OCI-LY3 (cell line): ENCODE results near the gene COL6A2.

Experiments
- H2AFZ ChIP-seq: fragments of 200-600, 300-600 bp; shearing (Covaris generic); 2 replicates; pipeline ENCODE4 v1.6.0; 2014; ENCODE audit warnings: antibody characterized with exemption, low read depth, low read length
- H3K27ac ChIP-seq: fragments of 200-600, 300-600 bp; sonication (generic); 2 replicates; pipeline ENCODE4 v1.5.1; 2014; ENCODE audit warnings: mild to moderate bottlenecking, low read length, moderate library complexity, mixed read lengths
- H3K27me3 ChIP-seq: fragments of 200-600, 300-600 bp; sonication (generic); 2 replicates; pipeline ENCODE4 v1.6.1; 2014; ENCODE audit warnings: low read depth, low read length, mixed read lengths
- H3K36me3 ChIP-seq: fragments of 200-600, 300-600 bp; sonication (generic); replicated peaks from 2 replicates; pipeline ENCODE3; 2014; ENCODE audit warnings: low read depth, low read length, mixed read lengths
- H3K4me1 ChIP-seq: fragments of 300-600, 200-600 bp; sonication (generic); 2 replicates; pipeline ENCODE4 v1.6.1; 2014; ENCODE audit warnings: low read length, mixed read lengths
- H3K4me2 ChIP-seq: fragments of 200-600, 300-600 bp; sonication (generic); 2 replicates; pipeline ENCODE4 v1.6.1; 2014; ENCODE audit warnings: low read length, mixed read lengths
- H3K4me3 ChIP-seq: fragments of 300-600, 200-600 bp; sonication (generic); 2 replicates; pipeline ENCODE4 v1.5.1; 2014; ENCODE audit warnings: antibody characterized with exemption, mild to moderate bottlenecking, low read length, moderate library complexity
- H3K79me2 ChIP-seq: fragments of 300-600, 200-600 bp; shearing (Covaris generic); 2 replicates; pipeline ENCODE4 v1.6.1; 2014; ENCODE audit warnings: mild to moderate bottlenecking, low read length, mixed read lengths
- H3K9ac ChIP-seq: fragments of 300-600, 200-600 bp; shearing (Covaris generic); 2 replicates; pipeline ENCODE4 v1.6.0; 2014; ENCODE audit warnings: mild to moderate bottlenecking, low read length, moderate library complexity
- H3K9me3 ChIP-seq: fragments of 200-600, 300-600 bp; shearing (Covaris generic); 2 replicates; pipeline ENCODE4 v1.6.1; 2014; ENCODE audit warnings: low read length, mixed read lengths; ENCODE audit not compliant: insufficient read depth
- H4K20me1 ChIP-seq: fragments of 200-600, 300-600 bp; sonication (generic); 2 replicates; pipeline ENCODE4 v1.6.1; 2016; ENCODE audit warnings: low read length, mixed read lengths; ENCODE audit not compliant: insufficient read depth
- EZH2phosphoT487 ChIP-seq: fragments of 200-600 bp; shearing (Covaris generic); IDR thresholded peaks from 2 replicates; pipeline ENCODE4 v1.6.1; 2018; ENCODE audit warnings: antibody characterized with exemption, mixed run types, low read depth
- TF ChIP-seq, protein P1 (sequence below): fragments of 200-600, 300-600 bp; sonication (generic); IDR thresholded peaks from 2 replicates; pipeline ENCODE4 v1.5.1; 2014; ENCODE audit warnings: antibody characterized with exemption, low read length, low read depth

COL6A2 gene

DNA sequence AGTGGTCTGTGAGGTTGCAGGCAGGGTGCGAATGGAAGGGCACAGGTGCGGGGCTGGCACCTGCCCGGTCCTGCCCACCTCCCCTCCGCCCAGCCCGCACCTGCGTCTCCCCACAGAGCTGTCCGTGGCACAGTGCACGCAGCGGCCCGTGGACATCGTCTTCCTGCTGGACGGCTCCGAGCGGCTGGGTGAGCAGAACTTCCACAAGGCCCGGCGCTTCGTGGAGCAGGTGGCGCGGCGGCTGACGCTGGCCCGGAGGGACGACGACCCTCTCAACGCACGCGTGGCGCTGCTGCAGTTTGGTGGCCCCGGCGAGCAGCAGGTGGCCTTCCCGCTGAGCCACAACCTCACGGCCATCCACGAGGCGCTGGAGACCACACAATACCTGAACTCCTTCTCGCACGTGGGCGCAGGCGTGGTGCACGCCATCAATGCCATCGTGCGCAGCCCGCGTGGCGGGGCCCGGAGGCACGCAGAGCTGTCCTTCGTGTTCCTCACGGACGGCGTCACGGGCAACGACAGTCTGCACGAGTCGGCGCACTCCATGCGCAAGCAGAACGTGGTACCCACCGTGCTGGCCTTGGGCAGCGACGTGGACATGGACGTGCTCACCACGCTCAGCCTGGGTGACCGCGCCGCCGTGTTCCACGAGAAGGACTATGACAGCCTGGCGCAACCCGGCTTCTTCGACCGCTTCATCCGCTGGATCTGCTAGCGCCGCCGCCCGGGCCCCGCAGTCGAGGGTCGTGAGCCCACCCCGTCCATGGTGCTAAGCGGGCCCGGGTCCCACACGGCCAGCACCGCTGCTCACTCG, 34.1 kb downstream of the COL6A2 start:
- Histone ChIP-seq H4K20me1 (no peaks in the 10 kb centered on the region), H3K9me3 (no peaks in the 10 kb centered on the region), H3K4me1 (no peaks in the 10 kb centered on the region), H3K27ac (no peak overlapping the region), H3K9ac (no peak overlapping the region), H3K4me2 (no peak overlapping the region), H3K79me2 (no peaks in the 10 kb centered on the region), H3K27me3 (no peaks in the 10 kb centered on the region), H3K36me3 (no peaks in the 10 kb centered on the region), H2AFZ (no peak overlapping the region), H3K4me3 (no peak overlapping the region)
- TF ChIP-seq EZH2phosphoT487, result no peak
- TF ChIP-seq, protein P1, sequence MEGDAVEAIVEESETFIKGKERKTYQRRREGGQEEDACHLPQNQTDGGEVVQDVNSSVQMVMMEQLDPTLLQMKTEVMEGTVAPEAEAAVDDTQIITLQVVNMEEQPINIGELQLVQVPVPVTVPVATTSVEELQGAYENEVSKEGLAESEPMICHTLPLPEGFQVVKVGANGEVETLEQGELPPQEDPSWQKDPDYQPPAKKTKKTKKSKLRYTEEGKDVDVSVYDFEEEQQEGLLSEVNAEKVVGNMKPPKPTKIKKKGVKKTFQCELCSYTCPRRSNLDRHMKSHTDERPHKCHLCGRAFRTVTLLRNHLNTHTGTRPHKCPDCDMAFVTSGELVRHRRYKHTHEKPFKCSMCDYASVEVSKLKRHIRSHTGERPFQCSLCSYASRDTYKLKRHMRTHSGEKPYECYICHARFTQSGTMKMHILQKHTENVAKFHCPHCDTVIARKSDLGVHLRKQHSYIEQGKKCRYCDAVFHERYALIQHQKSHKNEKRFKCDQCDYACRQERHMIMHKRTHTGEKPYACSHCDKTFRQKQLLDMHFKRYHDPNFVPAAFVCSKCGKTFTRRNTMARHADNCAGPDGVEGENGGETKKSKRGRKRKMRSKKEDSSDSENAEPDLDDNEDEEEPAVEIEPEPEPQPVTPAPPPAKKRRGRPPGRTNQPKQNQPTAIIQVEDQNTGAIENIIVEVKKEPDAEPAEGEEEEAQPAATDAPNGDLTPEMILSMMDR, result no peak

DNA sequence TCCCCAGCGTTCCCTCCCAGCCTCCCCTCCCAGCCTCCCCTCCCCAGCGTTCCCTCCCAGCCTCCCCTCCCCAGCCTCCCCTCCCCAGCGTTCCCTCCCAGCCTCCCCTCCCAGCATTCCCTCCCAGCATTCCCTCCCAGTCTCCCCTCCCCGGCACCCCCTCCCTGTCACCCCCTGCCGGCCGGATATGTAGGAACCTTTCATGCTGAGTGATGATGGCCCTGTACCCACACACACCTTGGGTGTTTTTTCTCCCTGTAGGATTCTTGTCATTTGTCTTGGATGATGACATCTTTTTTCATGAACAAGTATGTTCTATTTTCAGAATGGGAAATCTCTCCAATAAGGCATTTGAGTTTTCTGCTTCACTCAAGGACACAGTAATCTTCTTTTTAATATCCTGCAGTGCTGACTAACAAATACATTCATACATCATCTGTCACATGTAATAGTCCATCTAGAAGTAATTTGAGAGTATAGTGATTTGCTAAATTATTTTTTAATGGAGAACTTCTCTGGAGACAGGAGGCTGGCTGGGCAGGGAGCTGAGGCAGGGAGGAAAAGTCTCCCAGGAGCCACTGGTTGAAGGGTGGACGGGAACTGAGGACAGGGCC, 38.0 kb downstream of the COL6A2 start:
- H2AFZ ChIP-seq, result no peak overlapping the region
- H3K36me3 ChIP-seq, result no peaks in the 10 kb centered on the region
- no peak for TF ChIP-seq EZH2phosphoT487
- TF ChIP-seq, protein P1, result no peak
- no peaks in the 10 kb centered on the region for H4K20me1 ChIP-seq
- no peak overlapping the region for H3K4me3 ChIP-seq
- no peaks in the 10 kb centered on the region for H3K4me1 ChIP-seq
- H3K9me3 ChIP-seq, result no peaks in the 10 kb centered on the region
- H3K27me3 ChIP-seq, result no peaks in the 10 kb centered on the region
- no peak overlapping the region for H3K9ac ChIP-seq
- no peak overlapping the region for H3K27ac ChIP-seq
- no peaks in the 10 kb centered on the region for H3K79me2 ChIP-seq
- no peak overlapping the region for H3K4me2 ChIP-seq

DNA sequence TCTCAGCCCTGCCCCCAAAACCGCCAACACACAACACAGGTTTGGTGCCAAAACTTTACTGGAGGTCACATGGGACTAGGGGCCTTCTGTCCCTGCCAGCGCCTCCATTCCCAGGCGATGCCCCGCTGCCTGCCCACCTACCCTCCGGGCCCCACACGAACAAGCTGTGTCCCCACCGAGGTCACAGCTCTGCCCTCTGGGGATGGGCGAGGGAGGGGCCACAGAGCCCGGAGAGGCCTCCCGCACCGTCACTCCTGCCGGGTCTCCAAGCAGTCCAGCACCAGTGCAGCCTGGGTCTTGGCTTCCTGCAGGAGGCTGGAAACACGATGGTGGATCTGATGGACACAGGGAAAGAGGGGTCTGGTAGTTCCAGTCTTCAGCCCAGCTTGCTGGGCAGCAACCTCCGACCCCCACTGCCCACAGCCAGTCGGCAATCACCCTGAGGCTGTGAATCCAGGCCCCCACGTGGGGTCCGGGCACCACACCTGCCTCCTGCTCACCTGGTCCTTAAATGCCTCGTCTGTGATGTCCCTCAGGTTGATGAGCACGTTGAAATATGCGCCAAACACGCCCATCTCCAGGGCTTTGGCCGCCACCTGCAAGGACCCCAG, 38.9 kb downstream of the COL6A2 start:
- H3K27me3 ChIP-seq, result no peaks in the 10 kb centered on the region
- no peaks in the 10 kb centered on the region for H3K9me3 ChIP-seq
- H3K79me2 ChIP-seq, result no peaks in the 10 kb centered on the region
- H2AFZ ChIP-seq, result no peak overlapping the region
- no peak overlapping the region for H3K27ac ChIP-seq
- H3K4me3 ChIP-seq, result no peak overlapping the region
- no peaks in the 10 kb centered on the region for H4K20me1 ChIP-seq
- TF ChIP-seq EZH2phosphoT487, result no peak
- TF ChIP-seq, protein P1, result no peak
- no peak overlapping the region for H3K4me2 ChIP-seq
- no peak overlapping the region for H3K9ac ChIP-seq
- no peaks in the 10 kb centered on the region for H3K36me3 ChIP-seq
- no peaks in the 10 kb centered on the region for H3K4me1 ChIP-seq

DNA sequence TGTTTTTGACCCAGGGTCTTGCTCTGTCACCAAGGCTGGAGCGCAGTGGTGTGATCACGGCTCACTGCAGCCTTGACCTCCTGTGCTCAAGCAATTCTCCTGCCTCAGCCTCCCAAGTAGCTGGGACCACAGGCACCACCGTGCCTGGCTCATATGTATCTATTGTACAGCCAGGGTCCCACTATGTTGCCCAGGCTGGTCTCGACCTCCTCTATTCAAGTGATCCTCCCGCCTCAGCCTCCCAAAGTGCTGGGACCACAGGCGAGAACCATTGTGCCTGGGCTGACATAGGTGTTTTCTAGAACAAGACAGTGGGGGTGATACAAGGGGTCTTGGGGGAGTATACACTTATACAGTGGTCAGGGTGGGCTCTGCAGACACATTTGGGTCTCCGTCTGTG, 40.0 kb downstream of the COL6A2 start:
- Histone ChIP-seq H3K36me3 (no peaks in the 10 kb centered on the region), H4K20me1 (no peaks in the 10 kb centered on the region), H2AFZ (no peak overlapping the region)

More for the DNA sequence above, 40.0 kb downstream of the COL6A2 start:
- no peaks in the 10 kb centered on the region for H3K79me2 ChIP-seq
- TF ChIP-seq, protein P1, result no peak
- TF ChIP-seq EZH2phosphoT487, result no peak
- no peak overlapping the region for H3K4me2 ChIP-seq
- H3K27me3 ChIP-seq, result no peaks in the 10 kb centered on the region
- H3K4me3 ChIP-seq, result no peak overlapping the region
- no peak overlapping the region for H3K9ac ChIP-seq
- no peaks in the 10 kb centered on the region for H3K4me1 ChIP-seq
- H3K27ac ChIP-seq, result no peak overlapping the region
- H3K9me3 ChIP-seq, result no peaks in the 10 kb centered on the region
